Lower leg skin (tissue), 4 donors: ENCODE data around the gene B3GALT6. TPM values are rescaled to one million over a fixed set of nuclear protein-coding genes. Genes with fewer than 3 reads are reported as not detected.

Experiments used
- DNase-seq, 2 donors: peaks; one replicate each; pipeline ENCODE4 v3.0.0-alpha.2; 2019; ENCODE audit warnings: low spot score in 2 of 2
- H3K4me3 ChIP-seq: fragments of 200-600 bp; sonication (generic); 2 replicates; pipeline ENCODE4 v1.5.1; 2017; ENCODE audit warnings: mild to moderate bottlenecking, low read depth; ENCODE audit not compliant: poor library complexity, severe bottlenecking
- CTCF ChIP-seq, 3 donors: fragments of 450-650 bp; IDR thresholded peaks; one replicate each; pipeline ENCODE4 v1.5.1; 2016; ENCODE audit warnings: antibody characterized with exemption in 3 of 3, mild to moderate bottlenecking in 3 of 3, moderate library complexity in 2 of 3
- POLR2A ChIP-seq, 2 donors: fragments of 450-650 bp; IDR thresholded peaks; one replicate each; pipeline ENCODE4 v1.6.1; 2016 to 2017; ENCODE audit warnings: antibody characterized with exemption in 2 of 2, mild to moderate bottlenecking in 1 of 2, moderate library complexity in 1 of 2
- WGBS, 2 donors: methylation state at CpG; one replicate each; pipeline ENCODE4 v1.1.5; 2018; 5-methylcytosine and 5-hydroxymethylcytosine counted together
- intact Hi-C: fragments of 100-400 bp; cut with DNase I; formaldehyde crosslinking; loops from one replicate; pipeline ENCODE4 v1.15.0; 2023; ENCODE audit warnings: low total_unique reads
- total RNA-seq, 4 donors: library from RNA; depleted of rRNA; stranded (reverse); fragments of >200 nt; gene quantifications; one replicate each; pipeline ENCODE4 v1.1.0, GENCODE V29; 2016

B3GALT6 gene
- total RNA-seq, 4 donors from 2014 or later, result 12.8 to 26.1 (median 18.9) TPM

DNA sequence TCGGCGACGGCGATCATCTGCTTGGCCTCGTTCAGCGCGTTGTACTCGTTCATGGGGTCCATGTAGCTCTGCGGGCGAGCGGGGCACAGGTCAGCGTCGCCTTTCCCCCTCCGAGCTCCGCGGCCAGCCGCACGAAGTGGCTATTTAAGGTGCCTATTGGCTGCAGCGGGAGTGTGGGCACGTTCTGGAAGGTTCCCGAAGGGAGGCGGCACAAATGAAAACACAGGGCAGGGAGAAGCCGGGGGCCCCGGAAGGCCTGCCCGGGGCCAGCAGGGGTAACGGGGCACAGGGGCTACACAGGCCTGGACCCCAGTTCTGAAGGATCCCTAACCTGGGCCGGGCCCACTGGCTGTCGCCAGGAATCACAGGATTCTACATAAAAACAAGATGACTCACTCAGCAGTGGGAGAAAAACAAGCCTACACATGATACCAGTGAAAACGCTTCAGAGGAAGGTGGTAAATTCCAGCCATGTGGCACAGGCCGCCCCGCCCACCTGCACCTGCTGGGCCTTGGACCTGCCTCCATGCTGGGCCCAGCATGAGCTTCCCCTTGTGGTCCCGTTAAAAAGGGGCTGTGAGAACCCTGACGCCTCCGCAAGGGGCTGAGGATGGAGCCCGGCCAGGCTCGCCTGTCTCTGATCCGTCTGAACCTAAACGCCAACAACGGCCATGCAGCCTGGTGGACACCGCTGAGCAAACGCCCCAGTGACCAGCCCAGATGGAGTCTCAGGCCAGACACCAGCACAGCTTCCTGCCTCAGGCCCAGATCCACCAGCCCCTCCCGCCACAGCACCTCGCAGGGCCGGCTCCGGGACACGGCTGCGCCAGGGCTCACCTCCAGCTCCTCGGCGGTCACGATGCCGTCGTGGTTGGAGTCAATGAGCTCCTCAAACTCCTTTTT is 14.2 kb upstream of the B3GALT6 start:
- intact Hi-C loops, result no loop called here
- TF ChIP-seq CTCF (IDR thresholded peaks at IDR 0.05) (no peak), POLR2A (IDR thresholded peaks at IDR 0.05) (no peak)
- H3K4me3 ChIP-seq, result no peak overlapping the region
- no peak for DNase-seq
- 80 to 84% methylated on average over 51 to 52 of the region's 52 CpGs for WGBS, 2 donors

DNA sequence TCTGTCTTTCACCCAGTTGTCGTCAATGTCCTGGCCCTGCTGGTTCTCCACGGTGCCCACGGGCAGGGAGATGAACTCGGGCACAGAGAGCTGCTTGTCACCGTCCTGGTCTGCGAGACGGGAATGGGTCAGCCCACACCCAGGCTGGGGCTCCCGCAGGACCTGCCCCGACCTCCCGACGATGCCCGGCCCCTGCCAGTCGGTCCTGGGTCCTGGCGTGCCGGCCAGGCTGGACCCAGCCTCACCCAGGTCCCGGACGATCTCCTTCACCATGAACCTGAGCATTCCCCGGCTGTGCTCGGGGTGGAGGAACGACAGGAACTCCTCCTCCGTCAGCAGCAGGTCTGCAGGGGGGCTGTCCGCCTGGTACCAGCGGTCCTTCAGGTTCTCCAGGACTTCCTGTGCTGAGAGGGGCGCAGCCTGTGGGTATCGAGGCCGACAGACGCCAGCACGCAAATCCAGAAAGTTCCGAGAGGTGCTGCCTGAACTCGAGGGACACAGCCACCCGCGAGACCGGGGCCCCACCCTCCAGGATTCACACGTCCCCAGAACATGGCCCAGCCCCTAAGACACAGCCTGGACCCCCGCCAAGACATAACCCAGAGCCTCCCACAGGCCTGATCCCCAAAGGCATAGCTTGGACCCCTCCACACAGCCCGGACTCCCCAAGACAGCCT is 13.4 kb upstream of the B3GALT6 start:
- intact Hi-C loops, result no loop called here
- H3K4me3 ChIP-seq, result no peak overlapping the region
- no peak for DNase-seq
- TF ChIP-seq CTCF (IDR thresholded peaks at IDR 0.05) (no peak), POLR2A (IDR thresholded peaks at IDR 0.05) (no peak)
- 91 to 94% methylated on average over 24 to 26 of the region's 36 CpGs for WGBS, 2 donors

- intact Hi-C loops, result no loop called here
- TF ChIP-seq CTCF (IDR thresholded peaks at IDR 0.05), result no peak
- TF ChIP-seq POLR2A (IDR thresholded peaks at IDR 0.05), result no peak
- DNase-seq, result no peak
- WGBS, 2 donors, result 95 to 98% methylated on average over 20 of the region's 20 CpGs
- no peak overlapping the region for H3K4me3 ChIP-seq
Observed at GRCh38 chr1:1219341-1219740, 12.7 kb upstream of the B3GALT6 start.

DNA sequence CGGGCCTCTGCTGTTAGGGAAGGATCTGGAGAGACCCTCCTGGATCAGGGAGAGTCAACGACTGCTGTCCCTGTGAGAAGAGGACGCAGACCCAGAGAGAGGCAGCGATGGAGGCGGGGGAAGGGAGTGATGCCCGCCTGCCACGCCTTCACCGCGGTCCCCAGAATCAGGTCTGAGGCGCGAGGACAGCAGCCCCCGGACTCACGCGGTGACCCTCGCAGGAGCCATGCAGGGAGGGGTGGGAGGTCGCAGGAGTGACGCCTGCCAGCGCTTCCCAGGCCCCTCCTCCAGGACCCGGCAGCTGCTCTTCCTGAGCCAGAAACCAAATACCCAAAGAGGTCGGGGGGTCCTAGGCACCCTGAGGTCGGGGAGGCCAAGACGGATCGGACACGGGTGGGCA is 11.8 kb upstream of the B3GALT6 start:
- WGBS, 2 donors, result 90 to 92% methylated on average over 22 to 23 of the region's 24 CpGs
- no peak overlapping the region for H3K4me3 ChIP-seq
- intact Hi-C loops, result no loop called here
- no peak for DNase-seq
- TF ChIP-seq POLR2A (IDR thresholded peaks at IDR 0.05), result no peak
- no peak for TF ChIP-seq CTCF (IDR thresholded peaks at IDR 0.05)

DNA sequence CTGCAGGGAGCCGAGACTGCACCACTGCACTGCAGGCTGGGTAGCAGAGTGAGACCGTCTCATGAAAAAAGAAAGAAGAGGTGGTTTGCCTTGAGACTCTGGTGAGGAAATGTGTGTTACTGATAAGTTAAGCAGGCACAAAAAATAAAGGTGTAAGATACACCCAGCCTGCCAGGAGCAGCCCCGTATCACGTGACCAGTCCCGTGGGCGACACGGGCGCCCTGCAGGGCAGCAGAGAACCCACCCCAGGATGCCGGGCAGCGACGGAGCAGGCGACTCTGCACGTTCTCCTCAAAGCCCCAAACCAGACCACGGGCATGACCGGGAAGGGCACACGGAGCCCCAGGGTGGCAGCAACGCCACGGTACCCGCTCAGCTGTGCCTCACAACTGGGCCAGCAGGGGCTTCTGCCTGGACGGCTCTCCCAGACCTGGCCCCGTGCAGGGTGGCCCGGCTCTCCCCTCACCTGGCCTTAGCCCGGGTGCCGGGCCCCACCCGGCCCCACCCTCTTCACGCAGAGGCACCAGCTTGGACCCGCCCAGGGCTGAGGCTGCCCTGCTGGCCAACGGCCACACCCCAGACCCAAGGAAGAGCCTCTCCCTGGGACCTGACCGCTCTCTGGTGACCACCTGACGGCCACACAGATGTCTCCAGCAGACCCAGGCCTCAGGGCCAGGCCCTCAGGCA is 10.0 kb upstream of the B3GALT6 start:
- TF ChIP-seq CTCF (IDR thresholded peaks at IDR 0.05) (no peak), POLR2A (IDR thresholded peaks at IDR 0.05) (no peak)
- no peak for DNase-seq
- no peak overlapping the region for H3K4me3 ChIP-seq
- intact Hi-C loops, result no loop called here
- 84 to 91% methylated on average over 14 to 22 of the region's 30 CpGs for WGBS, 2 donors
